HG02840 (cell line): ENCODE data around the gene RRAS2.
"Not testable (repeated sequence)": the region's sequence is repeated elsewhere in the genome, so short reads cannot be mapped to it uniquely, and the experiment has no call there.

Source experiments
- ATAC-seq: cut with Tn5 transposase; IDR thresholded peaks from one replicate; pipeline ENCODE4 v1.9.1; 2021; ENCODE audit warnings: mild to moderate bottlenecking, moderate library complexity, moderate number of reproducible peaks; ENCODE audit not compliant: unreplicated experiment, low FRiP score

The RRAS2 gene

DNA sequence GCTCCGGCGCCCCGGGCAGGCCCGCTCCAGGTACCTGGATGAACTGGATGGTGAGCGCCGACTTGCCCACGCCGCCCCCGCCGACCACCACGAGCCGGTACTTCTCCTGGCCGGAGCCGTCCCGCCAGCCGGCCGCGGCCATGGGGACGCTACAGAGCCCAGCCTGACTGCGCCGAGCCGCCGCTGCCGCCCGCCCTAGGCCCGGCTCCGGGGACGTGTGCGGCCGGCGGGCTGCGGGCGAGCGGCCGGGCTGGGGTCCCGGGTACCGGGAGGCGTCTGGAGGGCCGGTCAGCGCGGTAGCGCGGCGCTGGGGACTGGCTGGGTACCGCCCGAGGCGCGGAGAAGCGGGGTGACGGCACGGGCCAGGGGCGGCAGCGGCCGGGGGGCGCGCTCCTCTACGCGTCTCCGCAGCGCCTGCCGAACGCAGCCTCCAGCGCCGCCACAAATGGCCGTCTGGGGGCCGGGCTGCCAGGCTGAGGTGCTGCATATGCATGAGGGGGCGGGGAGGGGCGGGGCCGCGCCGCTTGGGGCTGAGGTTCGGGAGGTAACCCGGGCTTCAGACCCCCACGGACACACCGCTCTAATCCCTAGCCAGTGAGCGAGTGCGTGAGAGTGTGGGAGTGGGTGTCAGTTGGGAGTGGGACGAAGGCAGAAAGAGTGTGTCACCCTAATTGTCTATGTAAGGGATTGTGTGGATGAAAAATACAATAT lies at the start of gene RRAS2:
Gene RRAS2, minus strand, starts transcription at position 455 of the 711 bp plus-strand sequence. Its CDS starts 313 bp downstream, at position 142.
- ATAC-seq: peak; percentile 74

DNA sequence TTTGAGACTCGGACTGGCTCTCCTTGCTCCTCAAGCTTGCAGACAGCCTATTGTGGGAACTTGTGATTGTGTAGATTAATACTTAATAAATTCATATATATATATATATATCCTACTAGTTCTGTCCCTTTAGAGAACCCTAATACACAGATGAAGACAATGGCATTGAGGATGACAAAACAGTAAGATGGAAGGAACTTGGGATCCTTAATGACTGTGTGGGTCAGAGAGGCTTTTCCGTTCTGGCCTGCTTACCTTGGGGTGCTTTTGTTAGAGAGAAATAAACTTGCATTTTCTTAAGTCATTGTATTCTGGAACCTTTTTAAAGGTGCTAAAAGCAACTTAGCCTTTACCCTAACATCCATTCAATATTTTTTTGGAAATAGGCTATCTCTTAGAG lies 49.6 kb upstream of the RRAS2 start:
- no peak for ATAC-seq

GRCh38 chr11:14406116-14406515 lies 47.1 kb upstream of the RRAS2 start:
- not testable (repeated sequence) for ATAC-seq

- not testable (repeated sequence) for ATAC-seq
These were observed 44.5 kb upstream of the RRAS2 start for GRCh38 chr11:14403528-14403927.

DNA sequence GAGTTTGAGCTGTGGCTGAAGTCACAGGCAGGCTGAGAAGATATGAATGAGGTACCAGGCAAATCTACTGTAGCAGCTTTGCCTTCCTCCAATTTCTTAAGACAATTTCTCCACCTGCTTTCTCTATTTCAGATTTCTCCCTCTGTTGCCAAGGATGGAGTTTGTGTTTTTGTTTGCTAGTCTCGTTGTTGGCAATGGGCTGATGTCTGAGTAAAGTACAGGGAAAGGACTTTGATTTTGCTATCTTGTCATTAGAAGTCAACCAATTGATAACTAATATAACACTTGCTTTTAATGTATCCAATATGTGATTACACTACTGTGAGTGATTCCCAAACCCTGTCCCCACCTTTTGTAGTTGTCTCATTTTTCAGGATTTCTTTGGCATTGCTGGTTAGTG lies 40.1 kb upstream of the RRAS2 start:
- no peak for ATAC-seq

DNA sequence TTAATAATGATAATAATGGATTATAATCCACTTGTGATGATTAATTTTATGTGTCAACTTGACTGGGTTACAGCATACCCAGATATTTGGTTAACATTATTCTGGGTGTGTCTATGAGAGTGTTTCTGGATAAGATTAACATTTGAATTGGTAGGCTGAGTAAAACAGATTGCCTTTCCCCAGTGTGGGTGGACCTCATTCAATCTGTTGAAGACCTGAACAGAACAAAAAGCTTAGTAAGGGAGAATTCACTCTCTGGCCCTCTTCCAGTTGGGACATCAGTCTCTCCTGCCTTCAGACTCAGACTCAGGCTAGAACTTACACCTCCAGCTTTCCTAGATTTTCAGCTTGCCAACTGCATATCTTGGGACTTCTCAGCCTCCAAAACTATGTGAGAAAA lies 37.3 kb upstream of the RRAS2 start:
- ATAC-seq: no peak

- no peak for ATAC-seq
These were observed 34.9 kb upstream of the RRAS2 start for GRCh38 chr11:14393889-14394288.

DNA sequence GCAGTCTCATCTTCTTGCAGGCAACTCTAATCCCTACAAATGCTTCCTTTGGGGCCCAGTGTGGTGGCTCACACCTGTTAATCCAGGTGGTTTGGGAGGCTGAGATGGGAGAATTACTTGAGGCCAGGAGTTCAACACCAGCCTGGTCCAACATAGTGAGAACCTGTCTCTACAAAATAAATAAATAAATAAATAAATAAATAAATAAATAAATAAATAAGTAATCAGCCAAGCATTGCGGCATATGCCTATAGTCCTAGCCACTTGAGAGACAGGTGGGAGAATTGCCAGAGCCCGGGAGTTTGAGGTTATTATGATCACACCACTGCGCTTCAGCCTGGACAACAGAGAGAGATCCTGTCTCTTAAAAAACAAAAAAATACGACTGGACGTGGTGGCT lies 34.1 kb upstream of the RRAS2 start:
- no peak for ATAC-seq

DNA sequence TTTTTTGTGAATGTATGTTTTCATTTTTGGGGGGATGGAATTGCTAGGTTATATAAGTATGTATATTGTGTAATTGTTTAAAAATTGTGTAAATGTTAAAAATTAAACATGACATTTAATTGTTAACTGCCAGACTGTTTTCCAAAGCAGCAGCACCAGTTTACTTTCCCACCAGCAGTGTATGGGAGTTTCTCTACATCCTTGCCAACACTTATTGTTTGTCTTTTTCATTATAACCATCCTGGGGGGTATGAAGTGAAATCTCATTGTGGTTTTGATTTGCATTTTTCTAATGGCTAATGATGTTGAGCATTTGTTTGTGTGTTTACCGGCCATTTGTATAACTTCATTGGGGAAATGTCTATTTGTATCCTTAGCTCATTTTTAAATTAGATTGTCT lies 31.7 kb upstream of the RRAS2 start:
- no peak for ATAC-seq

DNA sequence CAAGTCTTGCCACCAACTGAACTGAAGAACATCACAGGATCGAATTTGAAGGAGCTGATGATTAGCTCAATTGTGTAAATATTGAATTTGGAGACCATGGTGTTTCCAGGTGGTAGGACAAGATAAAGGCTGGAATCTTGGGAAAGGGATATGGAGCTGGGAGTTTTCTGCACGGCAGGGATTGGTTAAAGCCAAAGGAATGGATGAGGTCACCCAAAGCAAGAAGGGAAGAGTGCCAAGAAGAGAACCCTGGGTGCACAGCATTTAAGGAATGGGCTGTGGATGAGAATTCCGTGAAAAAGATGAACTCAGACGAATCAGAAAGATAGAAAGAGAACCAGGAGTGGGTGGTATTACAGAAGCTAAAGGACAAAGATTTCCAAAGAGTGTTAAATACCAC lies 29.4 kb upstream of the RRAS2 start:
- ATAC-seq: no peak

DNA sequence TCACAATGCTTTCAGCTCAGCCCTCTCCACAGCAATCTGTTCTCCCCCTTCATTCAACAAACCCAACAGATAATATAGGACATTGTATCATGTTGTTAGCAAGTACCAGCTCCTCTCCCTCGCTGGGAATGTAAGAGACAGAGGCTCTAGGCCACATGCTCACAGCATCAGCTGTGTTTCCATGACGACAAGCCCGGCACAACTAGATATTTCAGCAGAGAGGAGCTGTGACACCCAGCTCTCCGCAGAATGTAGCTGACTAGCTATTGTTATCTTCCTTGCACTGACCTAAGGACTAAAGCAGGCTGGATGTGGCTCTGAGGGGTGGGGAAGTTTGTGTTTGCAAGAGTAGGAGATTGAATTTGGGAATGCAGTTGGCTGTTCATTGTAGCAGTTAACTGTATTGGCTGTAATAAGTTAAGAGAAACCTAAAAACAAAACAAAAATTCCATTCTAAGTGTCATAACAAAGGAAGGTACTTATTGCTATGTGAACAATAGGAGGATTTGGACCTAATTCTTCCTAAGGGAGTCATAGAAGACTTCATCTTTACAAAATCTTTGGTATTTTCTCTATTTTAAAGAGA lies 28.0 kb upstream of the RRAS2 start:
- no peak for ATAC-seq

- no peak for ATAC-seq
These were observed 27.1 kb upstream of the RRAS2 start for GRCh38 chr11:14386081-14386480.

GRCh38 chr11:14384338-14384737 lies 25.4 kb upstream of the RRAS2 start:
- ATAC-seq: no peak

- ATAC-seq: no peak
These were observed 23.0 kb upstream of the RRAS2 start for GRCh38 chr11:14381968-14382367.

- ATAC-seq: no peak
These were observed 22.1 kb upstream of the RRAS2 start for GRCh38 chr11:14380947-14381561.

DNA sequence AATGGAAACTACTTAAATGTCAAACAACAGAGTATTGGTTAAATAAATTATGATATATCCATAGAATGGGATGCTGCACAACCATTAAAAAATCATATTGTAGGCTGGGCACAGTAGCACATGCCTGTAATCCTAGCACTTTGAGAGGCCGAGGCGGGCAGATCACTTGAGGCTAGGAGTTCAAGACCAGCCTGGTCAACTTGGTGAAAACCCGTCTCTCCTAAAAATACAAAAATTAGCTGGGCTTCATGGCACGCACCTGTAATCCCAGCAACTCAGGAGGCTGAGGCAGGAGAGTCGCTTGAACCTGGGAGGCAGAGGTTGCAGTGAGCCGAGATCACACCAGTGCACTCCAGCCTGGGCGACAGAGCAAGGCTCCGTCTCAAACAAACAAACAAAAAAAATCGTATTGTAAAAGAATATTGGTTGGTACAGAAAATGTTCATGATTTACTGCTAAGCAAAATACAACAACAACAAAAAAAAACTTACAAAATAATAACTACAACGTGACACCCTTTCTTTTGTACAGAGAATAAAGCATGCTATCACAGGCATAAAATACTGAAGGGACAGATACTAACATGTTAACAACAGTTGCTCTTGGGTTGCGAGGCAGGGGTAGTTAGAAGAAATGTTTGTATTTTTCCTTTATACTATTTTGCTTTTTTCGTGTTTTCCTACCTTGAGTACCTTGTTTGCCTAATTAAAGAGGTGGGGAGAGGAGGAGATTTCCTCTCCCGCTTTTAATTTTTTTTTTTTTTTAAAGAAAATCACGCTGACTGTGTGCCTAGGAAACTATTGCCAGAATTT lies 21.3 kb upstream of the RRAS2 start:
- no peak for ATAC-seq

DNA sequence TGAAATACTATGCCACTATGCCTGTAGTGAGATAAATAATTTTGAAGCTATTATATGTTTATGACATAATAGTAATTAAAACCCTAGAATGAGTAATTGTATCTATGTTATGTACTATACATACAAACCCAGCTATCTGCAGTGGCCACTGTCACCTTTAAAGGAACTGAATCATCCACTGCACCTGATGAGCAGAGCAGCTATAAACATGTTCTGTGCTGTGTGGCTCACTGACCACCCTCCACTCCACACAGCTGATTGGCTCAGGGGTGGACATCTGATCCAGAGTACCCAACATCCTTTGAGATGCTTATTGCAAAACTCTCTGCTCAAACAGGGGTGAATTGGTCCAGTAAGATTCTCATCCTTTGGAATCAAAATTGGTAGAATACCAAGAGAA lies 19.2 kb upstream of the RRAS2 start:
- no peak for ATAC-seq

- ATAC-seq: no peak
These were observed 17.9 kb upstream of the RRAS2 start for GRCh38 chr11:14376920-14377319.

DNA sequence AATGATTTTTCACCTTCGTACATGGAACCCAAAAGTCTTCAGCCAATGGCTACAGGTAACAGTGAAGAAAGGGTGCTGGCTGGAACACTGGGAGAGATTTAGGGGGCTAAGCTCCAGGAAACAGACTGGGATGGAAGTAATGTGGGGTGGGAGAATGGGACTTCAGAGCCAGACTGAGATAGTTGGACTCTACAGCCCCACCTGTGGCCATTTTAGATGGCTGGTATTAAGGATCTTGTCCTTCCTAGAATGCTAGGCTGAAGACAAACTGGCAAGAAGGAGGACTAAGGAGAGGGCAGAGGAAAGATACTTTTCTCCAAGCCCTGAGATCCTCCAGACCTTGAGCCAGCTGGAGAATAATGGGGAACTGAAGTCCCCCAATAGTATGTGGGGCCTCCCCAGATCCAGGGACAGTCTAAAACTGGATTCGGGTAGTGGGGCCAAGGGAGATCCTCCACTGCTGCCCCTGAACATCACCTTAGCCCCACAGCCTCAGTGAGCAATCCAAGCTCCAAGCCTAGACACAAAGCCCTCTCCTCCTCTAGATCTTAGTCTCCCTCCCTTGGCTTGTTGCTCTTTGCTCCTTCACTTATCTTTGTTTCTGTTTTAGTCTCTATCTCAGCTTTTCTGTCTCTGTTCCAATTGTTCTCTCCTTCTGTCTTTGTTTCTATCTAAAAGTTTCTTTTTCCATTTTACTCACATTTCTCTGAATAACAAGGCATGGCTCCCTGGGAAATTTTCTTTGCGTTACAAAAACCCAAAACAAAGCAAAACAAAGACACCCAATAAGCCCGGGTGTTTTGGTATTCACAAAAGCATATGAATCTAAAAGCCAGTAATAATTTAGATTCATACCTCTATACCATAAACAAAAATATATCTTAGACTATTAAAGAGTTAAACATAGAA lies 16.2 kb upstream of the RRAS2 start:
- ATAC-seq: no peak
